ENCODE results near the gene GGCX. TPM values are rescaled to one million over a fixed set of nuclear protein-coding genes. Genes with fewer than 3 reads are reported as not detected.
A peak's percentile ranks its signal among the peaks of the same experiment; 100 is the strongest.

The GGCX gene
- total and polyA plus RNA-seq, 2 of the 13 experiments (the other 11 are each of a cell fraction or from before 2014, with no cell fraction given): 72.5 to 103 TPM

DNA sequence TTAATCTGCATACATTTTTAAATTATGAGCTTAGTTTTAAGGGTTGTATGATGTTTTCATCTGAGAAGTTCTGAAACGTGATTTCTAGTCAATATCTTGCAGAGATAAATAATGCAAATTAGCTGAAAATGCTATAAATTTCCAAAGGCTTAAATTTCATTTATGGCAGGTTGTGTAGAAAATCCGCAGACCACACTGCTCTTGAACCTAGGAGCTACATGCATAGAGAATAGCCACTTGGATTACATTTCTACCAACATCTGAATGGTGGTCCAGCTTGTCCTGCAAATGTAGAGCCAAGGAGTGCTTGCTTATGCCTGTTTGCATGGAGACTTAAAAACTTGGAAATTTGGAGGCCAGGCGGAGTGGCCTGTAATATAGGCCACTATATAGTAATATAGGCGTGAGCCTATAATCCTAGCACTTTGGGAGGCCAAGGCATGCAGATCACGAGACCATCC is 15.5 kb downstream of the GGCX start (continued):
- TF ChIP-seq, protein P1, sequence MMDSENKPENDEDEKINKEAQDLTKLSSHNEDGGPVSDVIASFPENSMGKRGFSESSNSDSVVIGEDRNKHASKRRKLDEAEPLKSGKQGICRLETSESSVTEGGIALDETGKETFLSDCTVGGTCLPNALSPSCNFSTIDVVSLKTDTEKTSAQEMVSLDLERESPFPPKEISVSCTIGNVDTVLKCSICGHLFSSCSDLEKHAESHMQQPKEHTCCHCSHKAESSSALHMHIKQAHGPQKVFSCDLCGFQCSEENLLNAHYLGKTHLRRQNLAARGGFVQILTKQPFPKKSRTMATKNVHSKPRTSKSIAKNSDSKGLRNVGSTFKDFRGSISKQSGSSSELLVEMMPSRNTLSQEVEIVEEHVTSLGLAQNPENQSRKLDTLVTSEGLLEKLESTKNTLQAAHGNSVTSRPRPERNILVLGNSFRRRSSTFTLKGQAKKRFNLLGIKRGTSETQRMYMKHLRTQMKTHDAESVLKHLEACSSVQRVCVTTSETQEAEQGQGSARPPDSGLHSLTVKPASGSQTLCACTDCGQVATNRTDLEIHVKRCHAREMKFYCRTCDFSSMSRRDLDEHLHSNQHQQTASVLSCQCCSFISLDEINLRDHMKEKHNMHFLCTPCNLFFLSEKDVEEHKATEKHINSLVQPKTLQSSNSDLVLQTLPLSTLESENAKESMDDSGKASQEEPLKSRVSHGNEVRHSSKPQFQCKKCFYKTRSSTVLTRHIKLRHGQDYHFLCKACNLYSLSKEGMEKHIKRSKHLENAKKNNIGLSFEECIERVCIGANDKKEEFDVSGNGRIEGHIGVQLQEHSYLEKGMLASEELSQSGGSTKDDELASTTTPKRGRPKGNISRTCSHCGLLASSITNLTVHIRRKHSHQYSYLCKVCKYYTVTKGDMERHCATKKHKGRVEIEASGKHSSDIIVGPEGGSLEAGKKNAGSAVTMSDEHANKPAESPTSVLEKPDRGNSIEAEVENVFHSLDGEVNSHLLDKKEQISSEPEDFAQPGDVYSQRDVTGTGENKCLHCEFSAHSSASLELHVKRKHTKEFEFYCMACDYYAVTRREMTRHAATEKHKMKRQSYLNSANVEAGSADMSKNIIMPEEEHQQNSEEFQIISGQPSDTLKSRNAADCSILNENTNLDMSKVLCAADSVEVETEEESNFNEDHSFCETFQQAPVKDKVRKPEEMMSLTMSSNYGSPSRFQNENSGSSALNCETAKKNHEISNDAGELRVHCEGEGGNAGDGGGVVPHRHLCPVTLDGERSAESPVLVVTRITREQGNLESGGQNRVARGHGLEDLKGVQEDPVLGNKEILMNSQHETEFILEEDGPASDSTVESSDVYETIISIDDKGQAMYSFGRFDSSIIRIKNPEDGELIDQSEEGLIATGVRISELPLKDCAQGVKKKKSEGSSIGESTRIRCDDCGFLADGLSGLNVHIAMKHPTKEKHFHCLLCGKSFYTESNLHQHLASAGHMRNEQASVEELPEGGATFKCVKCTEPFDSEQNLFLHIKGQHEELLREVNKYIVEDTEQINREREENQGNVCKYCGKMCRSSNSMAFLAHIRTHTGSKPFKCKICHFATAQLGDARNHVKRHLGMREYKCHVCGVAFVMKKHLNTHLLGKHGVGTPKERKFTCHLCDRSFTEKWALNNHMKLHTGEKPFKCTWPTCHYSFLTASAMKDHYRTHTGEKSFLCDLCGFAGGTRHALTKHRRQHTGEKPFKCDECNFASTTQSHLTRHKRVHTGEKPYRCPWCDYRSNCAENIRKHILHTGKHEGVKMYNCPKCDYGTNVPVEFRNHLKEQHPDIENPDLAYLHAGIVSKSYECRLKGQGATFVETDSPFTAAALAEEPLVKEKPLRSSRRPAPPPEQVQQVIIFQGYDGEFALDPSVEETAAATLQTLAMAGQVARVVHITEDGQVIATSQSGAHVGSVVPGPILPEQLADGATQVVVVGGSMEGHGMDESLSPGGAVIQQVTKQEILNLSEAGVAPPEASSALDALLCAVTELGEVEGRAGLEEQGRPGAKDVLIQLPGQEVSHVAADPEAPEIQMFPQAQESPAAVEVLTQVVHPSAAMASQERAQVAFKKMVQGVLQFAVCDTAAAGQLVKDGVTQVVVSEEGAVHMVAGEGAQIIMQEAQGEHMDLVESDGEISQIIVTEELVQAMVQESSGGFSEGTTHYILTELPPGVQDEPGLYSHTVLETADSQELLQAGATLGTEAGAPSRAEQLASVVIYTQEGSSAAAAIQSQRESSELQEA (CRISPR knock-in tag; IDR thresholded peaks at IDR 0.05; ENCODE audit: not compliant biosample characterization): no peak
- TF ChIP-seq ZNF777 (CRISPR knock-in tag; IDR thresholded peaks at IDR 0.05): no peak
- TF ChIP-seq POLR2A (IDR thresholded peaks at IDR 0.05; ENCODE audit: insufficient read depth in 1 of 2, low read depth in 2 of 2, low read length in 2 of 2): peak; percentile 60
- no peak for TF ChIP-seq ZNF354B (CRISPR knock-in tag; IDR thresholded peaks at IDR 0.05)
- 0 out of 2 replicates have a peak, but pooled peaks have one; percentile 38 for TF ChIP-seq KLF11 (CRISPR knock-in tag; IDR thresholded peaks at IDR 0.05)
- TF ChIP-seq, protein P2, sequence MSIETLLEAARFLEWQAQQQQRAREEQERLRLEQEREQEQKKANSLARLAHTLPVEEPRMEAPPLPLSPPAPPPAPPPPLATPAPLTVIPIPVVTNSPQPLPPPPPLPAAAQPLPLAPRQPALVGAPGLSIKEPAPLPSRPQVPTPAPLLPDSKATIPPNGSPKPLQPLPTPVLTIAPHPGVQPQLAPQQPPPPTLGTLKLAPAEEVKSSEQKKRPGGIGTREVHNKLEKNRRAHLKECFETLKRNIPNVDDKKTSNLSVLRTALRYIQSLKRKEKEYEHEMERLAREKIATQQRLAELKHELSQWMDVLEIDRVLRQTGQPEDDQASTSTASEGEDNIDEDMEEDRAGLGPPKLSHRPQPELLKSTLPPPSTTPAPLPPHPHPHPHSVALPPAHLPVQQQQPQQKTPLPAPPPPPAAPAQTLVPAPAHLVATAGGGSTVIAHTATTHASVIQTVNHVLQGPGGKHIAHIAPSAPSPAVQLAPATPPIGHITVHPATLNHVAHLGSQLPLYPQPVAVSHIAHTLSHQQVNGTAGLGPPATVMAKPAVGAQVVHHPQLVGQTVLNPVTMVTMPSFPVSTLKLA (IDR thresholded peaks at IDR 0.05): no peak
- TF ChIP-seq NONO (IDR thresholded peaks at IDR 0.05): no peak
- no peak for TF ChIP-seq NONO (CRISPR knock-in tag; conservative IDR thresholded peaks at IDR 0.05)
- TF ChIP-seq, protein P3, sequence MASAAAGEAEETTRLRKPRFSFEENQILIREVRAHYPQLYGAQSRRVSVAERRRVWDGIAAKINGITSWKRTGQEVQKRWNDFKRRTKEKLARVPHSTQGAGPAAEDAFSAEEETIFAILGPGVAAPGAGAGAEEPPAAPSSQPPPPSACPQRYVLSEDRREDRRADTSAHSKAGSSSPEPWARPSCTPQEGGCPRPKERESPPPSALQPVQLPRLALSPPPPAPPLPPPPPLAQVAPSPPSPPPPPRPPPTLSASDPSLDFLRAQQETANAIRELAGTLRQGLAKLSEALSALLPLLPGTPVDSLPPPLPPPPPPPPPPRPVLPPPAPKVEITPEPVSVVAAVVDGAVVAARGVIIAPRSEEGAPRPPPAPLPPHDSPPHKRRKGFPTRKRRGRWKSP (CRISPR knock-in tag; IDR thresholded peaks at IDR 0.05): no peak
- TF ChIP-seq, protein P4, sequence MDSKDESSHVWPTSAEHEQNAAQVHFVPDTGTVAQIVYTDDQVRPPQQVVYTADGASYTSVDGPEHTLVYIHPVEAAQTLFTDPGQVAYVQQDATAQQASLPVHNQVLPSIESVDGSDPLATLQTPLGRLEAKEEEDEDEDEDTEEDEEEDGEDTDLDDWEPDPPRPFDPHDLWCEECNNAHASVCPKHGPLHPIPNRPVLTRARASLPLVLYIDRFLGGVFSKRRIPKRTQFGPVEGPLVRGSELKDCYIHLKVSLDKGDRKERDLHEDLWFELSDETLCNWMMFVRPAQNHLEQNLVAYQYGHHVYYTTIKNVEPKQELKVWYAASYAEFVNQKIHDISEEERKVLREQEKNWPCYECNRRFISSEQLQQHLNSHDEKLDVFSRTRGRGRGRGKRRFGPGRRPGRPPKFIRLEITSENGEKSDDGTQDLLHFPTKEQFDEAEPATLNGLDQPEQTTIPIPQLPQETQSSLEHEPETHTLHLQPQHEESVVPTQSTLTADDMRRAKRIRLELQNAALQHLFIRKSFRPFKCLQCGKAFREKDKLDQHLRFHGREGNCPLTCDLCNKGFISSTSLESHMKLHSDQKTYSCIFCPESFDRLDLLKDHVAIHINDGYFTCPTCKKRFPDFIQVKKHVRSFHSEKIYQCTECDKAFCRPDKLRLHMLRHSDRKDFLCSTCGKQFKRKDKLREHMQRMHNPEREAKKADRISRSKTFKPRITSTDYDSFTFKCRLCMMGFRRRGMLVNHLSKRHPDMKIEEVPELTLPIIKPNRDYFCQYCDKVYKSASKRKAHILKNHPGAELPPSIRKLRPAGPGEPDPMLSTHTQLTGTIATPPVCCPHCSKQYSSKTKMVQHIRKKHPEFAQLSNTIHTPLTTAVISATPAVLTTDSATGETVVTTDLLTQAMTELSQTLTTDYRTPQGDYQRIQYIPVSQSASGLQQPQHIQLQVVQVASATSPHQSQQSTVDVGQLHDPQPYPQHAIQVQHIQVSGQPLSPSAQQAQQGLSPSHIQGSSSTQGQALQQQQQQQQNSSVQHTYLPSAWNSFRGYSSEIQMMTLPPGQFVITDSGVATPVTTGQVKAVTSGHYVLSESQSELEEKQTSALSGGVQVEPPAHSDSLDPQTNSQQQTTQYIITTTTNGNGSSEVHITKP (CRISPR knock-in tag; IDR thresholded peaks at IDR 0.05; ENCODE audit: low read depth): no peak
- no peak for TF ChIP-seq NR3C1 (CRISPR knock-in tag; IDR thresholded peaks at IDR 0.05)
- TF ChIP-seq ARNT (IDR thresholded peaks at IDR 0.05): no peak
- TF ChIP-seq, protein P5, sequence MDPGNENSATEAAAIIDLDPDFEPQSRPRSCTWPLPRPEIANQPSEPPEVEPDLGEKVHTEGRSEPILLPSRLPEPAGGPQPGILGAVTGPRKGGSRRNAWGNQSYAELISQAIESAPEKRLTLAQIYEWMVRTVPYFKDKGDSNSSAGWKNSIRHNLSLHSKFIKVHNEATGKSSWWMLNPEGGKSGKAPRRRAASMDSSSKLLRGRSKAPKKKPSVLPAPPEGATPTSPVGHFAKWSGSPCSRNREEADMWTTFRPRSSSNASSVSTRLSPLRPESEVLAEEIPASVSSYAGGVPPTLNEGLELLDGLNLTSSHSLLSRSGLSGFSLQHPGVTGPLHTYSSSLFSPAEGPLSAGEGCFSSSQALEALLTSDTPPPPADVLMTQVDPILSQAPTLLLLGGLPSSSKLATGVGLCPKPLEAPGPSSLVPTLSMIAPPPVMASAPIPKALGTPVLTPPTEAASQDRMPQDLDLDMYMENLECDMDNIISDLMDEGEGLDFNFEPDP (CRISPR knock-in tag; conservative IDR thresholded peaks at IDR 0.05): no peak

Measured in HepG2 (cell line).